Measurements from ENCODE around the gene NHERF2. TPM values are rescaled to one million over a fixed set of nuclear protein-coding genes. Genes with fewer than 3 reads are reported as not detected.

NHERF2 gene
- 12.8 and 17.1 TPM in 2 replicates for total RNA-seq

DNA sequence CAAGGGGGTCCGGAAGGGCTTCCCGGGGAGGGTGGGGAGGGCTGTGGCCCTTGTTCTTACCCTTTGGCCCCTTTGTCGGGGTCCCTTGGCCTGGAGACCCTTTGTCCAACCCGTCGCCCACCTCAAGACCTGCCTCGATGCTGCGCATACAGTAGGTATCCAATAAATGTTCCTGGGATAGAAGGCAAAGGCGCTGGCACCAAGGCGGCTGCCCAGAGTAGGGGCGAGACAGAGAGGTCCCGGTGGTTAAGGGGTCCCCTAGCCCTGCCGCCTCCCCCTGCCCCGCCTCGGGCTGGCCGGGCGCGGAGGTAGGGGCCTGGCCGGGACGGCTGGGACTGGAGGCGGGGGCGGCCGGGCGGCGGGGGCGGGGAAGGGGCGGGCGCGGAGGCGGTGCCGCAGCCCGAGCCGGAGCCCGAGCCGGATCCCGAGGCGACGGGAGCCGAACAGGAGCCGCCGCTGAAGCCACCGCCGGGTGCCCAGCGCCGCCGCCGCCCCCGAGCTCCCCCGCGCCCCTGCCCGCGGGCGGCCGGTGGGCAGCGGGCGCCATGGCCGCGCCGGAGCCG is at the start of gene NHERF2:
NHERF2 (plus strand) TSS at position 442 of the 563 bp plus-strand sequence; CDS start at position 546, 104 bp downstream.

DNA sequence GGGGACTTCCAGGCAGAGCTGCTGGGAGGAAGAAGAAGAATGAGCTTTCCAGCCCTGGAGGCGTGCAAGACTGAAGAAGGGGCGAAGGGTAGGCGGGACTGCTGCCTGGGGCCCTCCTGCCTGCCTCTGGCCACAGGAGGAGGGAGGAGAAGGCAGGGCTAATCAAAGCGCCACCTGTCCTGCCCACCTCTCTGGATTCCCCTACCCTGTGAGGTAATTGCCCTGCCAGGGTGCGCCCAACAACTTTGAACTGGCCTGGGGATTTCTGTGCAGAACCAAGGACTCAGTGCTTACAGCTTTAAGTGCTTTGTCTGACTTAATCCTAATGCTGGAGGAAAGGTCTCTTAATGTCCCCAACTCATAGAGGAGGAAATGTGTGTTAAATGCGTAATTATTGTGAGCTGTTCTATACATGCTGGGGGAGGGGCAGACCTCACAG is 45.3 kb upstream of the NHERF2 start, which contains the start of gene NOXO1:
NOXO1 (minus strand) TSS at position 72 of the 439 bp plus-strand sequence. CDS start 290 bp downstream, outside the sequence.

DNA sequence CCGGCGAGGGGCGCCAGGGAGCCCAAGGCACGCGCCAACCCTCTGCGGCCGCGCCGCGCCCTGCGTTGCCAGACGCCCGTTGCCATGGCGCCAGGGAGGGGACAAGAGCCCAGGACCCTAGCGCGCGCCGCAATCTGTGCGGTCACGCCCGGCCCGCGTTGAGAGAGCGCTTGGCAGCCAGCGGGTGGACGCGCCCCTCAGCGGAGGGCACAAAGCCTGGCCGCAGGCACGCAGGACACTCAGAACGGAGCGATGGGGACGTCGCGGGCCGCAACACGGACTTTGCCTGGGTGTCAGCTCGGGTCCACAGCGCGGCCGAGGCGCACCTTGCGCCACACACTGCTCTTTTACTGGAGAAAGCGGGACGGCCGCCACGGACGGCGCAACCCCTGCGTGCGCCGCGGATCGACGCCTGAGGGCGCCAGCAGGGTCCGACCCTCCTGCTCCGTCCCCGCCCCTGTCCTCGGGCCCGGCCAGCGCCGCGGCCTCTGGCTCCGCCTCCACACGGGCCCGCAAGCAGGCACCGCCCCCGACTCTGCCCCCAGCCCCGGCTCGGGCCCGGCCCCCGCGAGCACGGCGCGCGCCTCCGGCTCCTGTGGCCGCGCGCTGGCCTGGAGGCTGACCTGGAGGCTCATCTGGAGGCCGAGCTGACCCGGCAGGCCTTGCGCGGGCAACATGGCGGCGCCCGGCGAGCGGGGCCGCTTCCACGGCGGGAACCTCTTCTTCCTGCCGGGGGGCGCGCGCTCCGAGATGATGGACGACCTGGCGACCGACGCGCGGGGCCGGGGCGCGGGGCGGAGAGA is 43.0 kb upstream of the NHERF2 start, which contains the start of gene GFER:
GFER (plus strand) TSS at position 650 of the 803 bp plus-strand sequence; CDS start at position 676, 26 bp downstream.

DNA sequence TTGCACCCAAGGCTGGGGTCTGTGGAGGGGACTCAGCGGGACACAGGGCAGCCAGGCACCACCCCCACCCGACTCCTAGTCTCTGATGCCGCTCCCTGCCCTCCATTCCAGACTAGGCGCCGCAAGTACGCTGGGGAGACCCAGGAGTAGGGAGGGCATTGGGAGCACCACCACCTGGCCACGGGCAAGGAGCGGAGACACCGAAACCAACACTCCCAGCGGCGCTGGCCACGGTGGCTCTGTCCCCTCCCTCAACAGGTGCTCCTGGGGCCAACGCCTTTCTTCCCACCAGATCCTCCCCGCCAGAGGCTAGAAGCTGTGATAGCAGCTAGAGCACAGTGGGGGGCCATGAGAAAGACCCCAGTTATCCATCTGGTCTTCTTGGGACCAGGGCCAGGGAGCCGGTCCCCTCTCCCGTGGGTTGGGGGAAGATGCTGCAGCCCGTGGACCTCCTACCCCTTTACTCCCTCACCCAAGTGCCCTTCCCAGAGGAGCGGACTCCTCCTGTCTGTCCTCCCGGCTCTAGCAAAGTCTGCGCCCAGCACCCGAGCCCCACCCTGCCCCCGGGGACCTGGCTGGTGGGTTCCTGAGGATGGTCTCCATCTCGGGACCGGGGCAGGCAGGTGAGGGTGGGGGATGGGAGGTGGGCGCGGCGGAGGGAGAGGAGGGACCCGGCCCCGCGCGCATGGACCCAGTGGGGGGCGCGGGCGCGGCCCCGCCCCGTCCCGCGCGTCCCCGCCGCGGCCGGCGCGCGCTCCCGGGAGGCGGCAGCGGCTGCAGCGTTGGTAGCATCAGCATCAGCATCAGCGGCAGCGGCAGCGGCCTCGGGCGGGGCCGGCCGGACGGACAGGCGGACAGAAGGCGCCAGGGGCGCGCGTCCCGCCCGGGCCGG is 37.2 kb upstream of the NHERF2 start, which contains the start of gene SYNGR3:
SYNGR3 (plus strand) TSS at position 762 of the 892 bp plus-strand sequence. CDS start 133 bp downstream, outside the sequence.

DNA sequence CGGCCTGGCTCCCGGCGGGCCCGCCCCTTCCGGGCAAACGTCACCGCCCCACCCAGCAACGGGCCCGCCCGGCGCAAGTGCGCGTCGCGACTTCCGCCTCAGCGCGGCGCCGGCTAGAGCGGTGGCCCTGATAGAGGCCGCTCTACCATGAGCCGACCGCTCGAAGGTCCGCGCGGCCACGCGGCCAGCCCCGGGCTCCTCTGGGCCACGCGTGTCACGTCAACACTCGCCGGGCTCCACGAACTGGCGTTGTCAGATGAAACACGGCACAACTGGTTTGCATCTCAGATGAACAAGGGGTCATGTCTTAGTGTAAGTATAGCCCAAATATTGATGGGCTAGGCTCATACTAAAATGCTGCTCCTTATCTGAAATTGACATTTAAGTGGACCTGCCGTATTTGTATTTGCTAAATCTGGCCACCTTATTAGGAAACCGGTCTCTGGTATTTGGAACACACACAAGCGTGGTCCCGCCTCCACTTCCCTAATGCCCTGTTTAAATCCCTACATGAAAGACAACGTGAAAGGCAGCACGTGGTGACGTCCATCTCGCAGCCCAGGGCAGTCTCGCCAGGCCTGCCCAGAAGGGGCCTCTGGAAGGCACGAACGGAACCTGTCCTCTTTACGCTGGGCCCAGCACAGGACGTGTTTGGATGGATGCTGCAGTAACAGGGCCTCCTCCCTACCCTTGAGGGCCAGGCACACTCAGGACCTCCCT is 16.8 kb upstream of the NHERF2 start, which contains the start of gene ZNF598:
ZNF598 (minus strand) TSS at position 31 of the 720 bp plus-strand sequence.

DNA sequence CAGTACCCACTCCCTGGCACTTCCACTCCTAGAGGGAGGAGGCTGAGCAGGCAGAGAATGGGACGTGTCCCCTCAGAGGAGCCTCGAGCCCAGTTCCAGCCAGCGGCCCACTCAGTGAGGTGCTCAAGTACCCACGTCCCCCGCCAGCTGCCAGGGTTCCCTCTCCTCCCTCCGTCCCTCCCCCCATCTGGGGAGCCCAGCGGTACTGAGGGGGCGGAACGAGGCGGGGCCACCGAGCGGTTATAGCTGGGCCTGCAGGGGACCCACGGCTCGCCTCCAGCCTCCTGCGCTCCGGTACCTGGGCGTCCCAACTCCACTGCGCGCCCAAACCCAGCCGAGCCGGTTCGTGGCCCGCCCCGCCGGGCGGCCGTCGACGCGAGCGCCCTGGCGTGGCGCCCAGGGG is 7.2 kb upstream of the NHERF2 start, which contains the start of gene NPW:
NPW (plus strand) TSS at position 268 of the 403 bp plus-strand sequence.

DNA sequence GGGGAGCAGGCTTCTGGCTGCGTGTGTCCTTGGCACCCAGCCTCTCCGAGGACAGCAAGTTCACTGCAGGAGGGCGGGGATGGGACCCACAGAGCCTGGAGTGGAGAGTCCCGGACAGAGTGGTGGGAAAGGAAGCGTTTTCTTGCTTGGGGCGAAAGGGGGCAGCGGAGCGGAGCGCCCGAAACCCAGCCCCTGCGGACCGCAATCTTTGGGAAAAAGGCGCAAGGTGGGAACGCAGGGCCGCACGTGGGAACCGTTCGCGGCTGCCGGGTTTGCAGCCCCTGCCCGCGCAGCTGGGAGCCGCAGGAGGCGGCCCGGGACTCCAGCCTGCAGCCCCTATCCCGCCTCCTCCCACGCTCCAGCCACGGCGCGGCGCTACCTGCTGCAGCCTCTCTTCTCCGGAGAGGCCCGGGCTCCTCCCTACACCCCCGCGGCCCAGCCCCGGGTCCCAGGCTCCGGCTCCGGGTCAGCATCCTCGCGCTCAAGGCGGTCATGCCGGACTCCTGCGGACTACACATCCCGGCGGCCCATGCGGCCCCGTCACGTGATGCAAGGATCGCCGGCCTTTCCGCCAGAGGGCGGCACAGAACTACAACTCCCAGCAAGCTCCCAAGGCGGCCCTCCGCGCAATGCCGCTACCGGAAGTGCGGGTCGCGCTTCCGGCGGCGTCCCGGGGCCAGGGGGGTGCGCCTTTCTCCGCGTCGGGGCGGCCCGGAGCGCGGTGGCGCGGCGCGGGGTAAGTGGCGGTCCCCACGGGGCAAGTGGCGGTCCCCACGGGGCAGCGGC is 20.8 kb downstream of the NHERF2 start, which contains the start of the genes NTHL1 and TSC2:
NTHL1 (minus strand) TSS at position 505 of the 786 bp plus-strand sequence; CDS start at position 494, 11 bp downstream.
TSC2 (plus strand) TSS at position 656 of the 786 bp plus-strand sequence. CDS start 631 bp downstream, outside the sequence.

Other genes starting within 250 kb of the NHERF2 start
- gene SPSB3, start 244.3 kb upstream of the NHERF2 start, total RNA-seq: 54.2 and 59.3 TPM in 2 replicates
- 82.7 and 111 TPM in 2 replicates for gene NUBP2, start 243.9 kb upstream of the NHERF2 start, total RNA-seq
- under 0.01 TPM in 1 of 2 replicates, not detected in the other for gene IGFALS, start 233.2 kb upstream of the NHERF2 start, total RNA-seq
- gene HAGH, start 200.1 kb upstream of the NHERF2 start, total RNA-seq: 68.2 and 75.2 TPM in 2 replicates
- 56.5 and 106 TPM in 2 replicates for gene FAHD1, start 199.7 kb upstream of the NHERF2 start, total RNA-seq
- gene MEIOB, start 154.7 kb upstream of the NHERF2 start, total RNA-seq: 0.24 TPM in 1 of 2 replicates, not detected in the other
- 0.24 TPM in 1 of 2 replicates, not detected in the other for gene HS3ST6, start 108.5 kb upstream of the NHERF2 start, total RNA-seq
- 0.85 and 1.9 TPM in 2 replicates for gene MSRB1, start 83.7 kb upstream of the NHERF2 start, total RNA-seq
- gene RPL3L, start 72.2 kb upstream of the NHERF2 start, total RNA-seq: 0.24 TPM in 1 of 2 replicates, not detected in the other
- gene NDUFB10, start 67.4 kb upstream of the NHERF2 start, total RNA-seq: 114 and 124 TPM in 2 replicates
- 2,434 and 3,731 TPM in 2 replicates for gene RPS2, start 62.1 kb upstream of the NHERF2 start, total RNA-seq
- 0.85 TPM in 1 of 2 replicates, not detected in the other for gene RNF151, start 60.0 kb upstream of the NHERF2 start, total RNA-seq
- 65.9 and 82.9 TPM in 2 replicates for gene TBL3, start 54.8 kb upstream of the NHERF2 start, total RNA-seq
- gene NOXO1, start 45.4 kb upstream of the NHERF2 start, total RNA-seq: 1.2 and 2.6 TPM in 2 replicates
- gene GFER, start 42.7 kb upstream of the NHERF2 start, total RNA-seq: 8.9 and 24.9 TPM in 2 replicates
- 4.7 and 4.8 TPM in 2 replicates for gene SYNGR3, start 36.9 kb upstream of the NHERF2 start, total RNA-seq
- 28.0 and 31.8 TPM in 2 replicates for gene ZNF598, start 17.1 kb upstream of the NHERF2 start, total RNA-seq
- under 0.01 and 1.4 TPM in 2 replicates for gene NPW, start 7.1 kb upstream of the NHERF2 start, total RNA-seq
- gene NTHL1, start 20.9 kb downstream of the NHERF2 start, total RNA-seq: 32.8 and 45.6 TPM in 2 replicates
- gene TSC2, start 21.1 kb downstream of the NHERF2 start, total RNA-seq: 30.6 and 31.3 TPM in 2 replicates
- 74.2 and 96.1 TPM in 2 replicates for gene PKD1, start 109.0 kb downstream of the NHERF2 start, total RNA-seq
- gene RAB26, start 121.7 kb downstream of the NHERF2 start, total RNA-seq: 0.48 and 1.7 TPM in 2 replicates
- gene TRAF7, start 128.9 kb downstream of the NHERF2 start, total RNA-seq: 60.2 and 78.9 TPM in 2 replicates
- 0.43 and 0.96 TPM in 2 replicates for gene CASKIN1, start 169.7 kb downstream of the NHERF2 start, total RNA-seq
- 19.2 and 26.0 TPM in 2 replicates for gene MLST8, start 178.6 kb downstream of the NHERF2 start, total RNA-seq
- gene BRICD5, start 184.0 kb downstream of the NHERF2 start, total RNA-seq: 0.24 and 1.3 TPM in 2 replicates
- gene PGP, start 187.9 kb downstream of the NHERF2 start, total RNA-seq: 14.5 and 19.0 TPM in 2 replicates
- 26.0 and 32.0 TPM in 2 replicates for gene E4F1, start 196.7 kb downstream of the NHERF2 start, total RNA-seq
- gene DNASE1L2, start 209.5 kb downstream of the NHERF2 start, total RNA-seq: not detected in 2 replicates
- 51.8 and 119 TPM in 2 replicates for gene ECI1, start 224.7 kb downstream of the NHERF2 start, total RNA-seq
- 79.5 and 80.2 TPM in 2 replicates for gene RNPS1, start 241.2 kb downstream of the NHERF2 start, total RNA-seq